Tibial nerve (tissue), 4 donors: ENCODE results near the gene RNF208. TPM values are rescaled to one million over a fixed set of nuclear protein-coding genes. Genes with fewer than 3 reads are reported as not detected.

Experiments used
- DNase-seq, 2 donors: peaks; one replicate each; pipeline ENCODE4 v3.0.0-alpha.2; 2019; ENCODE audit warnings: low spot score in 2 of 2
- H3K27ac ChIP-seq, 4 donors: fragments of 200-600 bp; sonication (generic) in 3 of 4; one replicate each; pipeline ENCODE4 v1.5.1; 2017 to 2019; ENCODE audit warnings: mild to moderate bottlenecking in 1 of 4
- H3K27me3 ChIP-seq, 2 donors: fragments of 200-600 bp; sonication (generic) in 1 of 2; one replicate each; pipeline versions ENCODE4 v1.5.1 to v1.6.0; 2017 to 2019
- H3K36me3 ChIP-seq, 3 donors: fragments of 200-600 bp; sonication (generic); one replicate each; pipeline ENCODE4 v1.5.1; 2018 to 2019
- H3K4me1 ChIP-seq, 4 donors: fragments of 200-600 bp; sonication (generic) in 3 of 4; one replicate each; pipeline ENCODE4 v1.5.1; 2017 to 2019
- H3K4me3 ChIP-seq, 4 donors: fragments of 200-600 bp; sonication (generic) in 3 of 4; one replicate each; pipeline ENCODE4 v1.5.1; 2017 to 2019; ENCODE audit warnings: mild to moderate bottlenecking in 1 of 4, moderate library complexity in 1 of 4
- H3K9me3 ChIP-seq, 4 donors: fragments of 200-600 bp; sonication (generic) in 3 of 4; one replicate each; pipeline ENCODE4 v1.5.1; 2017 to 2019
- CTCF ChIP-seq, 5 experiments: fragments of 200-600 bp in 3 of 5; fragments of 450-650 bp in 2 of 5; sonication (generic) in 3 of 5; IDR thresholded peaks; one replicate each; pipeline ENCODE4 v1.5.1; 2016 to 2019; ENCODE audit warnings: antibody characterized with exemption in 5 of 5, mild to moderate bottlenecking in 3 of 5, moderate library complexity in 2 of 5
- EP300 ChIP-seq, 2 donors: sonication (generic); formaldehyde crosslinking; IDR thresholded peaks; one replicate each; pipeline ENCODE4 v1.6.1; 2017; ENCODE audit warnings: antibody characterized with exemption in 2 of 2, mild to moderate bottlenecking in 1 of 2
- POLR2A ChIP-seq, 2 donors: fragments of 450-650 bp; IDR thresholded peaks; one replicate each; pipeline ENCODE4 v1.6.1; 2017; ENCODE audit warnings: antibody characterized with exemption in 2 of 2, mild to moderate bottlenecking in 2 of 2, moderate library complexity in 2 of 2
- WGBS, 2 donors: methylation state at CpG; one replicate each; pipeline ENCODE4 v1.1.5; 2018; 5-methylcytosine and 5-hydroxymethylcytosine counted together
- total RNA-seq, 4 donors: library from RNA; depleted of rRNA; stranded (reverse); fragments of >200 nt; gene quantifications; one replicate each; pipeline ENCODE4 v1.1.0, GENCODE V29; 2016

RNF208 gene
- total RNA-seq, 4 donors from 2014 or later = 0.63 to 8.1 (median 1.5) TPM

DNA sequence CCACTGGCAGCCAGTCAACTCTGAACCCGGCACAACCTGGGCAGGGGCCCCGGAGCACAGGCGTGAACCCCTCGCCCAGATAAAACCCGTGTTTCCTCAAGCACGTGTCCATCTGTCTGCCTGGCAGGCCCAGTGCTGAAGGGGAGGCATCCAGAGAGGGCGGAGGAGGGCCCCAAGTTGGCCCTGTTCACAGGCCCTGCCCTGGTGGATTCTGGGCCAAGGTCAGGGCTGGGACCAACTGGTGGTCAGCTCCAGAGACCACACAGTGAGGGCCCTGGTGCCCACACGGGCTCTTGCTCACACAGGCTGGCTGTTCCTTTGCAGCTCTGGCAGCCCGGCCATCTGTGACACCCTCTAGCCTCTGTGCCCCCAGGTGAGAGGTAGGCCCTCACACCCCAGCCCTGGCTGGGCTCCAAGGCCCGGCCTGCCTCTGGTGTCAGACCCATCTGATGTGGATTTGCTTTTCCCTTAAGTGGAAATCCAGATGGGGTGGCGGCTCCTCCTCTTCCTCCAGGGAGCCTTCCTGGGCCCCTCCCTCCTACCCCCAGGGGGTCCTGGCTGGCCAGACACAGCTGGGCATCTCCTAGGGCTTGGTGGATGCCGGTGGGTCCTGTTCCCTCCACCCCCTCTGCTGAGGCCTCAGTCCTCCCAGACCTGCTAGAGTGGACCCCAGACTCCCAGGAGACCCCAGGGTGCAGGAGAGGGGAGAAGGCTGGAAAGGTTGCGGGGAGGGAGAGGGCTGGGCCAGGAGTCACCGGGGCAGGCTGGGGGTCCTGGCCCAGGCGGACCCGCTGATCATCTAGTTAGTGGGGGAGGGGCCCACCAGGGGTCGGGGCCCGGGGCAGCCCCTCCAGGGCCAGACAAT is 28.5 kb upstream of the RNF208 start:
- Histone ChIP-seq H3K27ac (no peak overlapping the region), H3K4me1 (peaks cover 0 to 21% (median 9%) of the 10 kb centered on the region in 4 donors), H3K9me3 (no peaks in the 10 kb centered on the region), H3K27me3 (no peaks in the 10 kb centered on the region), H3K4me3 (no peak overlapping the region), H3K36me3 (no peaks in the 10 kb centered on the region)
- DNase-seq = no peak
- WGBS, 2 donors = 62 to 63% methylated on average over 10 to 15 of the region's 18 CpGs
- TF ChIP-seq POLR2A (IDR thresholded peaks at IDR 0.05) (no peak), CTCF (IDR thresholded peaks at IDR 0.05) (no peak), EP300 (IDR thresholded peaks at IDR 0.05) (no peak)

GRCh38 chr9:137247916-137248175 is 25.8 kb upstream of the RNF208 start:
- Histone ChIP-seq H3K27ac (no peak overlapping the region), H3K9me3 (no peaks in the 10 kb centered on the region), H3K4me3 (no peak overlapping the region), H3K27me3 (no peaks in the 10 kb centered on the region), H3K36me3 (peaks cover 0 to 11% (median 3%) of the 10 kb centered on the region in 3 donors), H3K4me1 (peaks cover 0 to 31% (median 3%) of the 10 kb centered on the region in 4 donors)
- 85 to 86% methylated on average over 5 to 6 of the region's 6 CpGs for WGBS, 2 donors
- no peak for TF ChIP-seq EP300 (IDR thresholded peaks at IDR 0.05)
- TF ChIP-seq POLR2A (IDR thresholded peaks at IDR 0.05) = no peak
- DNase-seq = no peak

GRCh38 chr9:137247135-137247915 is 25.3 kb upstream of the RNF208 start:
- WGBS, 2 donors = 68% methylated on average over 20 of the region's 20 CpGs
- TF ChIP-seq CTCF (IDR thresholded peaks at IDR 0.05) (no peak), POLR2A (IDR thresholded peaks at IDR 0.05) (no peak), EP300 (IDR thresholded peaks at IDR 0.05) (no peak)
- Histone ChIP-seq H3K4me1 (peaks cover 0 to 36% (median 8%) of the 10 kb centered on the region in 4 donors), H3K27ac (no peak overlapping the region), H3K27me3 (no peaks in the 10 kb centered on the region), H3K4me3 (no peak overlapping the region), H3K36me3 (peaks cover 0 to 16% (median 8%) of the 10 kb centered on the region in 3 donors), H3K9me3 (no peaks in the 10 kb centered on the region)
- DNase-seq = no peak

DNA sequence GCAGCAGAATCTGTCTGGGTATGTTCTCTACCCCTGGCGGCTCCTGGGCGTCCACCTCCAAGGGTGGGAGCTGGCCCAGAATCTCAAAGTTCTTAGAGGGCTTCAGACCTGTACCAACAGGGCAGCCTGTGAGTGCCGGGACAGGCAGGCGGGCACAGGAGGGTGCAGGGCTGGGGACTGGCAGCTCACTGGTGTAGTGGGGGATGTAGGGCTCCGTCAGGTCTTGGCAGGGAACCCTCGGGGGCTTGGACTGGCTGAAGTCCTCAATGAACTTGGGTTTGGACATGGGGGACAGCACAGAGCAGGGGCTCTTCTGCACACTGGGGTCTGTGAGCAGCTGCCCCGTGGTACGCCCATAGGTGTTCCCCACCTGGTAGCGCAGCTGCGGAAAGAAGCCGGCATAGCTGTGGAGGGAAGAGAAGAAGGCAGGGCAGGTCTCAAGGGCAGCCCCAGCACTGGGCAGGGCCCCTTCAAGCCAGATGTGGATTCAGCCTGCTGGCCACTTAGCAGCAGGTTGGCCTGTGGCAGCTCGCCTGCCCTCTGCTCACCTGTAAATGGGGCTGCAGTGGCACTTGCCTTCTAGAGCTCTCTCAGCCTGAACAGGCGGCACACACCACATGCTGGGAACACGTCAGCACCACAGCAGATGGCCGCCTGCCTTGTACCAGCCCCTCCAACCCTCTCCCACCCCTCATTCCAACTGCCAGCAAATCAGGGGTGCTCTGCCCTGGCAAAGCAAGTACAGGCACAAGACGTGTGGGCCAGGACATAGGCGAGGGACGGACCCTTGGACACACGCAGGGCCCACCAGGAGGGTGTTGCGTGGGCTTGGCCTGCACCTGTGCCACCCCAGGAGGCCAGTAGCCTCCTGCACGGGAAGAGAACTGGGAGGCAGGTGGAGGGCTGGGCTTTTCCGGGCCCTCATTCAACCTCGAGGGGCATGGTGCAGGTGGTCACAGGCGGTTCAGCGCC is 23.7 kb upstream of the RNF208 start:
- no peak for DNase-seq
- Histone ChIP-seq H3K36me3 (peaks cover 0 to 20% (median 10%) of the 10 kb centered on the region in 3 donors), H3K4me1 (peaks cover 0 to 39% (median 16%) of the 10 kb centered on the region in 4 donors), H3K4me3 (no peak overlapping the region), H3K27me3 (no peaks in the 10 kb centered on the region), H3K9me3 (no peaks in the 10 kb centered on the region), H3K27ac (no peak overlapping the region)
- TF ChIP-seq POLR2A (IDR thresholded peaks at IDR 0.05) = no peak
- no peak for TF ChIP-seq CTCF (IDR thresholded peaks at IDR 0.05)
- no peak for TF ChIP-seq EP300 (IDR thresholded peaks at IDR 0.05)
- WGBS, 2 donors = 88 to 90% methylated on average over 24 to 25 of the region's 25 CpGs
